Measurements from ENCODE around the gene TAT. TPM values are rescaled to one million over a fixed set of nuclear protein-coding genes. Genes with fewer than 3 reads are reported as not detected.
A peak's percentile ranks its signal among the peaks of the same experiment; 100 is the strongest.
"Not testable (repeated sequence)": the region's sequence is repeated elsewhere in the genome, so short reads cannot be mapped to it uniquely, and the experiment has no call there.

Gene TAT
- not detected for total RNA-seq

DNA sequence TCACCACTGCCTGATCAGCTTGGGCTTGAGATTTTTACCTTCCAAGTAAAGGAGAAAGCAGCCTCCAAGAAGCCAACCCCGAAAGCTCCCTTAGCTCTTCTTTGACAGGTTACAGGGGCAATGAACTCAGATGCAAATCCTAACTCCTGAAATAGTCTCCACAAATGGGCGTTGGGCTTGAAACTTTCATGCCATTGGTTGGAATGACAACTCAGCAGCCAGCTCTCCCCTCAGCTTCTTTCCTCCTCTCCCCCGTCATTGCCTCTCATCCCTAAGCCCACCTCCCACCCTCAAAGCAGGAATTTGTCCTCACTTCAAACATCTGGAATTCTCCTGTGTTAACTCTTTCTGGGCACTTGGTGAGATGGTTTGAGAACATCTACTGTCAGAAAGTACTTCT, at the start of gene TAT:
Gene TAT, minus strand, starts transcription at position 122 of the 400 bp plus-strand sequence. CDS start 677 bp downstream, outside the sequence.
- Mint-ChIP-seq H3K4me1 (no peaks in the 10 kb centered on the region), H3K27ac (no peak within 1 kb of the TSS), H3K9me3 (no peaks in the 10 kb centered on the region), H3K27me3 (peaks cover 24% of the 10 kb centered on the region), H3K36me3 (ENCODE audit: low read depth) (no peaks in the 10 kb centered on the region), H3K4me3 (no peak within 1 kb of the TSS)
- CTCF ChIA-PET: interaction anchor here (0.6 to 1.8 kb wide), 4 partner anchors 12 to 54 kb away, joined by 3 to 6 read pairs (median 3); no protein-coding TSS in a partner anchor
- POLR2A ChIA-PET: no interaction called here
- DNase-seq: no peak

DNA sequence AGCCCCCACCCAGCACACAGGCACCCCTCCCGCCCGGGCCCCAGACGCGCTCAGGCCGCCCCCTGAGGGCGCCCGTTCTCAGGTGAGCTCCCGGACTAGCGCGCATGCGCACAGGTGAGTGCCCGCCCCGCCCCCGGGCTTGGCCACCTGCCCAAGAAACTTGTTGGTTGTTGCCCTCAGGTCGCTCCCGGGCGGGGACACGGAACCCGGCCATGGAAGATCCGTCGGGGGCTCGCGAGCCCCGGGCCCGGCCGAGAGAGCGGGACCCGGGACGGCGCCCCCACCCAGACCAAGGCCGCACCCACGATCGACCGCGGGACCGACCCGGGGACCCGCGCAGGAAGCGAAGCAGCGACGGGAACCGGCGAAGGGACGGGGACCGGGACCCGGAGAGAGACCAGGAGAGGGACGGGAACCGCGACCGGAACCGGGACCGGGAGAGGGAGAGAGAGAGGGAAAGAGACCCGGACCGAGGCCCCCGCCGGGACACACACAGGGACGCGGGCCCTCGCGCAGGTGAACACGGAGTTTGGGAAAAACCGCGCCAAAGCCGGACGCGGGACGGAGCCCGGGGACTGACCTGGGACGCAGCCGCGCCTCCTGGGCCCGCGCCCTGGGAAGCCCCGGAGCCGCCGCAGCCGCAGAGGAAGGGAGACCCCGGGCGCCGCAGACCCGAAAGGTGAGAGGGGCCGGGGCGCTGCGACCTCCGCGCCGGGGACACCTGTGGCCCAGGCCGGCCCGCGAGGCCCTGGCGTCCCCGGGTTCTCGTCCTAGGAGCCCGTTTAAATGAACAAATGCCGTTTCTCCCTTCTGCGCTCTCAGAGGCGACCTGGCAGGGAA, 49.3 kb upstream of the TAT start, which contains the start of gene MARVELD3:
Gene MARVELD3, plus strand, starts transcription at position 167 of the 840 bp plus-strand sequence. Its CDS starts 46 bp downstream, at position 213.
- Mint-ChIP-seq H3K4me3 (peak within 1 kb of the TSS; percentile 41), H3K27ac (no peak within 1 kb of the TSS), H3K4me1 (peaks cover 5% of the 10 kb centered on the region), H3K27me3 (peaks cover 26% of the 10 kb centered on the region), H3K9me3 (no peaks in the 10 kb centered on the region), H3K36me3 (ENCODE audit: low read depth) (no peaks in the 10 kb centered on the region)
- POLR2A ChIA-PET: no interaction called here
- peak; percentile 11 for DNase-seq
- CTCF ChIA-PET: no interaction called here

- Mint-ChIP-seq H3K4me3 (no peak overlapping the region), H3K36me3 (ENCODE audit: low read depth) (no peaks in the 10 kb centered on the region), H3K27me3 (peaks cover 33% of the 10 kb centered on the region), H3K27ac (no peak overlapping the region), H3K9me3 (no peaks in the 10 kb centered on the region), H3K4me1 (peaks cover 10% of the 10 kb centered on the region)
- CTCF ChIA-PET: no interaction called here
- POLR2A ChIA-PET: no interaction called here
- DNase-seq: no peak
Observed at GRCh38 chr16:71625113-71625850, 48.4 kb upstream of the TAT start.

DNA sequence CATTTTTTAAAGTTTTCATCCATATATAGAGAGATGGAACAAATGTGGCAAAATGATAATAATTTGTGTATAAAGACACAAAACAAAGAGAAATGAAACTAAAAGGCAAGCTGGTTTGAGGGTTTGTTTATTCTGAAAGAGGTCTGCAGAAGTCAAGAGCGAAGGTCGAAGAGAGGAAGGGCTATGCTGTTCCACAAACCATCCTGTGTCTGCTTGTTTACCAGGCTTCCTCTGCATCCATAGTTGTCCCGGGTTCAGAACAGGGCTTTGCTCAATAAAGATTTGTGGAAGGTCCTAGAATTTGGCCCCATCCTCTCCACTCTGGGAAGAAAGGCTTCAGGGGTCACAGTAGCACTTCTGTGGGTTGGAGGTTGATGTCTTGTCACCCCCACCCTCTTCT, 46.7 kb upstream of the TAT start:
- H3K4me3 Mint-ChIP-seq: no peak overlapping the region
- H3K4me1 Mint-ChIP-seq: peaks cover 6% of the 10 kb centered on the region
- peaks cover 32% of the 10 kb centered on the region for H3K27me3 Mint-ChIP-seq
- ChIA-PET POLR2A (no interaction called here), CTCF (no interaction called here)
- no peak overlapping the region for H3K27ac Mint-ChIP-seq
- no peak for DNase-seq
- no peaks in the 10 kb centered on the region for H3K9me3 Mint-ChIP-seq
- H3K36me3 Mint-ChIP-seq (ENCODE audit: low read depth): no peaks in the 10 kb centered on the region

DNA sequence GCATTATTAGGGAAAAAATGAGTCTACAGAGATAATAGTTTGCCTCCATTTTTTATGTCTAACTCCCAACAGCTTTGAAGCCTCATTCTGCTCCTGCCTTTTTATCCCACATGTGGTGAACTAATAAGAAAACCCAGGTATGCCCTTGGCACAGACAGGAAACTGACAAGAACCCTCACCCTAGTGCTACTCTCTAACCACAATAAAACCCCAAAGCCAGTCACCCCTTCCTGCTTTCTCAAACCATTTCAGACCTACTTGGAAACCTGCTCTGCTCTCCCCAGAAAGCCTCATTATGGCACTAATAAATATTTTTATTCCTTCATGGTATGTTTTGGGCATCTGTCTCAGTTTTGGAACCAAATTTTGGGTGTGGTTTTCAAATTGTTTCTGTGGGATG, 45.2 kb upstream of the TAT start:
- Mint-ChIP-seq H3K4me1 (peaks cover 6% of the 10 kb centered on the region), H3K27ac (no peak overlapping the region), H3K36me3 (ENCODE audit: low read depth) (no peaks in the 10 kb centered on the region), H3K4me3 (no peak overlapping the region), H3K9me3 (no peaks in the 10 kb centered on the region), H3K27me3 (peaks cover 31% of the 10 kb centered on the region)
- POLR2A ChIA-PET: no interaction called here
- CTCF ChIA-PET: interaction anchor here (1.0 kb wide), 1 partner anchor 11 kb away, joined by 4 read pairs; no protein-coding TSS in a partner anchor
- peak; percentile 43 for DNase-seq

DNA sequence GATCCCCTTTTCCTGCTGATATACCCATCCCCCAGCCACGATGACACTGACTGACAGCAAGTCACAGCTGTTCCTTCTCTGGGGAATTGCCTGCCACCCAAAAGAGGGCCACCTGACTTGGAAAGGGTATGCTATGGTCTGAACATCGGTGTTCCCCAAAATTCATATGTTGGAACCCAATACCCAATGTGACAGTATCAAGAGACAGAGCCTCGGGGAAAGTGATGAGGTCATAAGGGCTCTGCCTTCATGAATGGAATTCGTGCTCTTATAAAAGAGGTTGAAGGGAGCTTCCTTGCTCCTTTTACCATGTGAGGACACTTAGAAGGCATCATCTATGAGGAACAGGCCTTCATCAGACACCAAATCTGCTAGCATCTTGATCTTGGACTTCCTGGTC, 41.5 kb upstream of the TAT start:
- CTCF ChIA-PET: interaction anchor here (0.8 kb wide), 1 partner anchor 8 kb away, joined by 3 read pairs; no protein-coding TSS in a partner anchor

GRCh38 chr16:71614956-71615355, 38.1 kb upstream of the TAT start:
- CTCF ChIA-PET: interaction anchor here (1.1 kb wide), 1 partner anchor 50 kb away, joined by 5 read pairs; no protein-coding TSS in a partner anchor
- peaks cover 37% of the 10 kb centered on the region for H3K27me3 Mint-ChIP-seq
- H3K27ac Mint-ChIP-seq; POLR2A ChIA-PET; H3K36me3 Mint-ChIP-seq (ENCODE audit: low read depth); H3K9me3 Mint-ChIP-seq; H3K4me3 Mint-ChIP-seq; DNase-seq; H3K4me1 Mint-ChIP-seq: not testable (repeated sequence)

More for the DNA sequence above, 41.5 kb upstream of the TAT start:
- no peaks in the 10 kb centered on the region for H3K9me3 Mint-ChIP-seq
- H3K4me3 Mint-ChIP-seq: no peak overlapping the region
- no peak overlapping the region for H3K27ac Mint-ChIP-seq
- H3K27me3 Mint-ChIP-seq: peaks cover 30% of the 10 kb centered on the region
- DNase-seq: no peak
- H3K36me3 Mint-ChIP-seq (ENCODE audit: low read depth): no peaks in the 10 kb centered on the region
- H3K4me1 Mint-ChIP-seq: peaks cover 6% of the 10 kb centered on the region
- POLR2A ChIA-PET: no interaction called here

DNA sequence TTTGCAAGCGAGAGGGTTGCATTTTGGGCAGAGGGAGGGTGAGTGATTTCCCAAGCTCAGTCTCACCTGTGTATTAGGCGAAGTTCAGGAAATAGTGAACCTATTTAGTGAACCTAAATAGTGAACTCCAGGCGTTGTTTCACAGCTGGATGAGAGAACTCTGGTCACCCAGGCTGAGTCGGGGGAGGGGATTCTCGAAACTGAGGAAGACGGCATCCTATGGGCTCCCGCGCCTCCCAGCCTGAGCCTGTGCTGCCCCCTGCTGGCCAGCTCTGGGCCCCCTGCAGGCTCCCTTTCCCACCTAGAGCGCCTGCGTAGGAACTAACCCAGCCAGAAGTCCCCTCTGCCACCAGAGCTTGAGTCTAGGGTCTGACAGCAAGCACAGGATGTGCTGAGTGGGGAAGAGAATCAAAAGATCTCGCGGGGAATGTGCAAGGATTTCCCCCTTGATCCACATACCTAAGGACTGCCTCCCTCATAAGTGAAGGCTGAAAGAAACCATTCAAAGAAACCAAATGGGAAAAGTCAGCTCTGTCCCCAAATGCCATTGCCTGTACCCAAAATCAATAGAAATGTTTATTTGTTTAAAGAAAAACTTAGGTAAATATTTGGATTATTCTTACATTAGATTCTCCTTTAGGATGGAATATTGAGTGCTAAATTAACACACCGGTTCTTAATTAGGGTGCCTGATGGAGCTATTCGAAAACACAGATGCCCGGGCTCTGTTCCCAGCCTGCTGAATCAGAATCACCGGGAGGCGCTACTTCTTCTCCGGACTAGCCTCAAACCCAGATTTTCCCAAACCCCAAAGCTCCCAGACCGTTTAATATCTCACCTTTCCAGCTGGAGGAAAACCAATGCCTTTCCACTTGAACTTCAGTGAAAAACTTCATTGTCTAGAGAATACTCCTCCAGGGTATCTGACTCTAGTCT, 34.3 kb upstream of the TAT start:
- Mint-ChIP-seq H3K4me1 (peaks cover 2% of the 10 kb centered on the region), H3K4me3 (no peak overlapping the region), H3K27me3 (peaks cover 29% of the 10 kb centered on the region), H3K27ac (no peak overlapping the region), H3K9me3 (no peaks in the 10 kb centered on the region), H3K36me3 (ENCODE audit: low read depth) (no peaks in the 10 kb centered on the region)
- ChIA-PET CTCF (interaction anchor here (0.5 to 2.1 kb wide), 27 partner anchors 8 to 350 kb away, joined by 3 to 12 read pairs (median 4); no protein-coding TSS in a partner anchor), POLR2A (no interaction called here)
- DNase-seq: peak; percentile 75

GRCh38 chr16:71610447-71610846, 33.6 kb upstream of the TAT start:
- no peak overlapping the region for H3K4me3 Mint-ChIP-seq
- ChIA-PET POLR2A (no interaction called here), CTCF (interaction anchor here (0.5 to 2.1 kb wide), 23 partner anchors 8 to 199 kb away, joined by 3 to 12 read pairs (median 4); no protein-coding TSS in a partner anchor)
- H3K27ac Mint-ChIP-seq: no peak overlapping the region
- no peak for DNase-seq
- peaks cover 29% of the 10 kb centered on the region for H3K27me3 Mint-ChIP-seq
- H3K4me1 Mint-ChIP-seq: peaks cover 2% of the 10 kb centered on the region
- no peaks in the 10 kb centered on the region for H3K36me3 Mint-ChIP-seq (ENCODE audit: low read depth)
- H3K9me3 Mint-ChIP-seq: no peaks in the 10 kb centered on the region

GRCh38 chr16:71609066-71609465, 32.2 kb upstream of the TAT start:
- CTCF ChIA-PET: interaction anchor here (0.7 to 1.0 kb wide), 2 partner anchors 11 to 36 kb away, joined by 3 read pairs; no protein-coding TSS in a partner anchor

DNA sequence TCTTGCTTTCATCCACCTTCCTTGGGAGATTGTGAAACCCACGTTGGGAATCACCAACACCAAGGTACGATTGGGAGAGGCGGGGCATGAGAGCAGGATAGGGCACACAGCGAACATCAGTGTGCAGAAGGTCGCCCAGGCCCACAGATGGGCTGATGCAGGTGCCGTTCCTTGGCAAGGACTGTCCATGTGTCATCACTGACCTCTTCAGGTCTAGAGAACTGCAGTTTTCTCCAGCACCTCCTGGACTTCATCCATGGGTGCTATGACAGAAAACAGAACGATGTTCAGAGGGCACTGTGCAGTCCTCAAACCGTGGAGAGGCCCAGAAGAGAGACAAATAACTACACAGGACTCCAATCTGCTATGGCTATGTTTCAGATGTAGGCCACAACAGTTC, 23.9 kb upstream of the TAT start:
- Mint-ChIP-seq H3K9me3 (no peaks in the 10 kb centered on the region), H3K27me3 (peaks cover 24% of the 10 kb centered on the region), H3K4me1 (no peaks in the 10 kb centered on the region), H3K36me3 (ENCODE audit: low read depth) (no peaks in the 10 kb centered on the region), H3K27ac (no peak overlapping the region), H3K4me3 (no peak overlapping the region)
- no peak for DNase-seq
- CTCF ChIA-PET: no interaction called here
- POLR2A ChIA-PET: no interaction called here

More at GRCh38 chr16:71609066-71609465, 32.2 kb upstream of the TAT start:
- Mint-ChIP-seq H3K27me3 (peaks cover 25% of the 10 kb centered on the region), H3K4me3 (no peak overlapping the region), H3K4me1 (peaks cover 2% of the 10 kb centered on the region), H3K36me3 (ENCODE audit: low read depth) (no peaks in the 10 kb centered on the region), H3K9me3 (no peaks in the 10 kb centered on the region), H3K27ac (no peak overlapping the region)
- DNase-seq: no peak
- POLR2A ChIA-PET: no interaction called here

GRCh38 chr16:71598426-71598825, 21.5 kb upstream of the TAT start:
- H3K4me1 Mint-ChIP-seq; DNase-seq; H3K9me3 Mint-ChIP-seq; H3K36me3 Mint-ChIP-seq (ENCODE audit: low read depth); POLR2A ChIA-PET; CTCF ChIA-PET; H3K27ac Mint-ChIP-seq; H3K4me3 Mint-ChIP-seq: not testable (repeated sequence)
- H3K27me3 Mint-ChIP-seq: peaks cover 29% of the 10 kb centered on the region
